HUES64 (cell line): ENCODE results near the gene LRRC34.
A peak's percentile ranks its signal among the peaks of the same experiment; 100 is the strongest.

Source experiments
- H3K27ac ChIP-seq: 2 replicates; pipeline ENCODE4 v1.7.0; 2013; ENCODE audit warnings: low read depth, low read length, inconsistent platforms
- H3K27me3 ChIP-seq: 2 replicates; pipeline ENCODE4 v1.6.1; 2013; ENCODE audit warnings: mild to moderate bottlenecking, low read length; ENCODE audit not compliant: insufficient read depth
- H3K36me3 ChIP-seq: 2 replicates; pipeline ENCODE4 v1.6.1; 2013; ENCODE audit warnings: mild to moderate bottlenecking, low read length; ENCODE audit not compliant: insufficient read depth
- H3K4me1 ChIP-seq: 2 replicates; pipeline ENCODE4 v1.6.1; 2013; ENCODE audit warnings: mild to moderate bottlenecking, low read length, moderate library complexity; ENCODE audit not compliant: insufficient read depth
- H3K4me3 ChIP-seq: 2 replicates; pipeline ENCODE4 v1.5.1; 2013; ENCODE audit warnings: mild to moderate bottlenecking, low read length, moderate library complexity
- H3K9ac ChIP-seq: 2 replicates; pipeline ENCODE4 v1.6.1; 2013; ENCODE audit warnings: mild to moderate bottlenecking, low read depth, low read length
- H3K9me3 ChIP-seq: 2 replicates; pipeline ENCODE4 v1.6.1; 2013; ENCODE audit warnings: low read depth, low read length; ENCODE audit not compliant: insufficient read depth
- WGBS: fragments of 150-250, 120-280 bp; methylation state at CpG from one replicate; pipeline ENCODE4 v1.1.7; 2013; ENCODE audit warnings: missing lambda C conversion rate; 5-methylcytosine and 5-hydroxymethylcytosine counted together

The LRRC34 gene

DNA sequence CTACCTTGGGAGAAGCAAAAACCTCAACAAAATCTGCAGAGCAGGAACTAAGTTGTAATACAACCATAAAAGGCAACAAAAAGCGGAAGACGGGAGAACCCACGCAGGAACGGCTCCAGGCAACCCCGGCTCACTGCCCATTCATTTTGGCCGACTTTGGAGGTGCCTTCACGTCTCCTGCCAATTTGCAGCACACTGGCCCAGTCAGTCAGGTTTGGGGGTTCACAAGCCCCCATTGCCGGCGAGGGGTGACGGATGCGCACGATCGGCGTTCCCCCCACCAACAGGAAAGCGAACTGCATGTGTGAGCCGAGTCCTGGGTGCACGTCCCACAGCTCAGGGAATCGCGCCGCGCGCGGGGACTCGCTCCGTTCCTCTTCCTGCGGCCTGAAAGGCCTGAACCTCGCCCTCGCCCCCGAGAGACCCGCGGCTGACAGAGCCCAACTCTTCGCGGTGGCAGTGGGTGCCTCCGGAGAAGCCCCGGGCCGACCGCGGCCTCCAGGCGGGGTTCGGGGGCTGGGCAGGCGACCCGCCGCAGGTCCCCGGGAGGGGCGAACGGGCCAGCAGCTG is 48.3 kb downstream of the LRRC34 start:
- Histone ChIP-seq H3K4me1 (no peaks in the 10 kb centered on the region), H3K9ac (peak overlapping the region; percentile 87), H3K27ac (peak overlapping the region; percentile 73), H3K9me3 (peaks cover 6% of the 10 kb centered on the region; the same call in 1 of the 2 replicates), H3K36me3 (no peaks in the 10 kb centered on the region), H3K4me3 (peak overlapping the region; percentile 78), H3K27me3 (no peaks in the 10 kb centered on the region)
- 53% methylated on average over 46 of the region's 46 CpGs for WGBS

- no peak overlapping the region for H3K9ac ChIP-seq
- no peak overlapping the region for H3K4me3 ChIP-seq
- no peak overlapping the region for H3K27ac ChIP-seq
- no peaks in the 10 kb centered on the region for H3K27me3 ChIP-seq
- WGBS, result 93% methylated on average over 4 of the region's 4 CpGs
- no peaks in the 10 kb centered on the region for H3K4me1 ChIP-seq
- peaks cover 6% of the 10 kb centered on the region; the same call in 1 of the 2 replicates for H3K9me3 ChIP-seq
- no peaks in the 10 kb centered on the region for H3K36me3 ChIP-seq
Observed at GRCh38 chr3:169760479-169760878, 52.2 kb downstream of the LRRC34 start.

DNA sequence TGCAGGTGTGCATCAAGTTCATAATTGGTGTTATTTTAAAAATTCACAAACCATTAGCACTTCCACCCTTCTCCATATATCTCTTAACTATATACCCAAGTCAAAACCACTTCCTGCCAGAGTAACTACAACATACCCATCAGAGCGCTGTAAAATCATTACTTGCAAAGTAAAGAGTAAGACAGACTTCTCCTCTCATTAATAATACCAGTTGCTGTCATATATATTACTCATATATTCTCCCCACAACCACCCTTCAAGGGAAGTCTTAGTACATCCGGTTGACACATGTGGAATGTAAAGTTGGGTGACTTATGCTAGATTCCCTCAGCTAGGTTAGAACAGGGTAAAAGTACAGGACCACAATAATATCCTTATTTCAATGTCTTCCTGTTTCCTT is 53.4 kb downstream of the LRRC34 start:
- H3K36me3 ChIP-seq, result no peaks in the 10 kb centered on the region
- no peaks in the 10 kb centered on the region for H3K27me3 ChIP-seq
- peaks cover 6% of the 10 kb centered on the region; the same call in 1 of the 2 replicates for H3K9me3 ChIP-seq
- no peak overlapping the region for H3K4me3 ChIP-seq
- H3K9ac ChIP-seq, result no peak overlapping the region
- no peaks in the 10 kb centered on the region for H3K4me1 ChIP-seq
- WGBS, result 97% methylated on average over 1 of the region's 2 CpGs
- no peak overlapping the region for H3K27ac ChIP-seq

DNA sequence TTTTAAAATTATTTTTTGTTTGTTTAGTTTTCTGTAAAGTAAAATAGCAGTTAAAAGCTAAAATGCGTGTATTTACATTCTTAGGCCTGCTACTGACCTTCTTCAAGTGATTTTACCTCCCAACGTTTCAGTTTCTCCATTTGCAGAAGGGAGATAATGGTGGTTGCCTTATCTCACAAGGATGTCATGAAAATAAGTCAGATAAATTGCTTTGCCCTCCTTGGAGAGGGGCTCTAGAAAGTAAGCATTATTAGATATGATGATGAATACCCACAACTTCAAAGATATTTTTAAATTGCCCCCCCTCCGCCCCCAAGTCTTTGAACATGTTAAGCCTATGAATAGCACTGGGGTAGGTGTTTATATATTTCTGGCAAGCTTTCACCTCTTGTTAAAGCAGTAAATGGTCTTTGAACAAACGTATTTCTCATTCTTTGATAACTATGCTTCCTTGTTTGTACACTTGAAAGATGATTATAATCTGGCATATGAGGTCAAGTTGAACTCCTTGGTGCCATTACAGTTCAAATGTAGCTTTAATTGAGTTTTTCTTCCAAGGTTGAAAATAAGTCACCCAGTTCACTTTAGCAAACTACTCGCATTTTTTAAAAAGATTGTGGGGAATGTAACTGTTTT is 54.2 kb downstream of the LRRC34 start:
- Histone ChIP-seq H3K27ac (no peak overlapping the region), H3K4me3 (no peak overlapping the region), H3K27me3 (no peaks in the 10 kb centered on the region), H3K4me1 (no peaks in the 10 kb centered on the region), H3K9me3 (peaks cover 4% of the 10 kb centered on the region; the same call in 1 of the 2 replicates), H3K36me3 (no peaks in the 10 kb centered on the region), H3K9ac (no peak overlapping the region)
- WGBS, result 89% methylated on average over 3 of the region's 5 CpGs

GRCh38 chr3:169755488-169755887 is 57.2 kb downstream of the LRRC34 start:
- Histone ChIP-seq H3K36me3 (no peaks in the 10 kb centered on the region), H3K27ac (no peak overlapping the region), H3K27me3 (no peaks in the 10 kb centered on the region), H3K9ac (no peak overlapping the region), H3K9me3 (no peaks in the 10 kb centered on the region), H3K4me3 (no peak overlapping the region), H3K4me1 (no peaks in the 10 kb centered on the region)
- WGBS, result 79% methylated on average over 1 of the region's 2 CpGs

- Histone ChIP-seq H3K4me1 (no peaks in the 10 kb centered on the region), H3K36me3 (no peaks in the 10 kb centered on the region), H3K4me3 (no peak overlapping the region), H3K9ac (no peak overlapping the region), H3K9me3 (no peaks in the 10 kb centered on the region), H3K27ac (no peak overlapping the region), H3K27me3 (no peaks in the 10 kb centered on the region)
- 91% methylated on average over 3 of the region's 3 CpGs for WGBS
Observed at GRCh38 chr3:169754711-169755110, 58.0 kb downstream of the LRRC34 start.

GRCh38 chr3:169751875-169752274 is 60.8 kb downstream of the LRRC34 start:
- WGBS, result 91% methylated on average over 2 of the region's 2 CpGs
- H3K36me3 ChIP-seq, result no peaks in the 10 kb centered on the region
- H3K4me3 ChIP-seq, result no peak overlapping the region
- H3K27me3 ChIP-seq, result no peaks in the 10 kb centered on the region
- no peak overlapping the region for H3K27ac ChIP-seq
- H3K4me1 ChIP-seq, result no peaks in the 10 kb centered on the region
- no peak overlapping the region for H3K9ac ChIP-seq
- no peaks in the 10 kb centered on the region for H3K9me3 ChIP-seq

- Histone ChIP-seq H3K4me1 (no peaks in the 10 kb centered on the region), H3K4me3 (no peak overlapping the region), H3K27me3 (no peaks in the 10 kb centered on the region), H3K9me3 (no peaks in the 10 kb centered on the region), H3K9ac (no peak overlapping the region), H3K27ac (no peak overlapping the region), H3K36me3 (no peaks in the 10 kb centered on the region)
- 84% methylated on average over 2 of the region's 2 CpGs for WGBS
Observed at GRCh38 chr3:169750665-169751064, 62.0 kb downstream of the LRRC34 start.

DNA sequence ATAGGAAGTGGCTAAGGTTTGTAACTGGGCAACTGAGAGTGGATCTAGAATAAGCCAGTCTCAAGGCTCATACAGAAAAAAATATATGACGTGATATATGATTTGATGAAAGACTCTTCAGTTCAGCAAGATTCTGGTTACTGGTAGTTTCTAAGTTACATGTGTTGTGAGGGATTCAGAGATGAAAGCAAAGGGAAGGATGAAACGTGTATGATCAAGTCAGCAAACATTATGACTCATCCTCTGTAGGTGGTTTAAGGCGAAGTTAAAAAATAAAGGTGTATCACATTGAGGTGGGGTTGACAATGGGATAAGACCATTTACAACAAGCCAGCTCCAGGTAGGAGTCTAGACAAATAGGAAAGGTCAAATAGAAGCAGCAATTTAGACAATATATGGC is 64.0 kb downstream of the LRRC34 start:
- no peaks in the 10 kb centered on the region for H3K9me3 ChIP-seq
- H3K9ac ChIP-seq, result no peak overlapping the region
- WGBS, result 92% methylated on average over 3 of the region's 3 CpGs
- H3K36me3 ChIP-seq, result no peaks in the 10 kb centered on the region
- H3K4me1 ChIP-seq, result peaks cover 9% of the 10 kb centered on the region
- H3K27me3 ChIP-seq, result no peaks in the 10 kb centered on the region
- no peak overlapping the region for H3K4me3 ChIP-seq
- H3K27ac ChIP-seq, result no peak overlapping the region

DNA sequence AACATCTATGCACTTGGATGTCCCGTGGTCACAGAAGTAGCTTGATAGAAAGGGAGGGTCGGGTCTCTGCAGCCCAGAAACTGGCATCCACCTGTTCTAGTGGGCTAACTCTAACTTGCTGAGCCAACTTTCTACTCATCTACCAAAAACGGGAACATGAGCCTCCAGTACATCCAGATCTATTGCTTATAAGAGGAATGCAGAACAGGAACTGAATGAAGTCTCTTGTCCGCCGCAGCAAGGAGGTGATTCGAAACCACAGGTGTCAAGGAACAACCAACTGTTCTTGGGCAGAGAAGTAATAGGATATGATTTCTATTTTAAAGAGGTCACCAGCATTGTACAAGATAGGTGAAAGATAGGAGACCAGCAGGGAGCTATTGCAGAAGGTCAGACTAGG is 65.8 kb downstream of the LRRC34 start:
- WGBS, result 72% methylated on average over 6 of the region's 6 CpGs
- H3K27ac ChIP-seq, result no peak overlapping the region
- no peak overlapping the region for H3K9ac ChIP-seq
- no peaks in the 10 kb centered on the region for H3K36me3 ChIP-seq
- peaks cover 13% of the 10 kb centered on the region for H3K4me1 ChIP-seq
- H3K27me3 ChIP-seq, result no peaks in the 10 kb centered on the region
- no peaks in the 10 kb centered on the region for H3K9me3 ChIP-seq
- H3K4me3 ChIP-seq, result no peak overlapping the region

DNA sequence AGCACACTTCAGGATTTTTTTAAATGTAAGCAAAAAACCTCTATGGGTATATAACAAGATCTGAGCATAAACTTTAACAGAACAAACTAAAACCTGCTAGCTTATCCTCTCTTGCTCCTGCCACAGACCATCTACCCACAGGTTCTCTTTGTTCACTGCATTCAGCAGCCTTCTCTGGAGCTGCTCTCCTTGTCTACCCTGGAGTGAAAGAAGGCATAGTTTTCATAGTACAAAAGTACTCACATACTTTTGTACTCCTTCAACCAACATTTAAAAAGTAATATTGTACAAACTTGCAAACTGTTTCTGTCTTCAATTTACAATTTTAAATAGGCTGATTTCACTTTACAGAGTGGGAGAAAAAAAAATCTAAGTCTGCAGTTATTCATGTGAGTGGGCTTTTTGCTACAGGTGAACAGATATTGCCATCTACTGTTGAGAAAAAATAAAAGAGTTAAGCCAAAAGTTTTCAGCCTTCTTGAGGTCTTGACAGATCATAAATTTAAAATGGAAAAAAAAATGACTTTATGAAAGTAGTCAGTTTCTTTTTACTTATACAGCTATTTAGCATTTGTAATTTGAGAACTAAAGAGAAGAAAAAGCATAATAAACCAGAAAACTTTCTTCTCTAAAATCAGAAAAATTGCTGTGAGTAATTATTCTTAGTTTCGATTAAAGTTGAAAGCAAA is 68.2 kb downstream of the LRRC34 start:
- WGBS, result no CpG with 5 or more reads among the region's 1 CpG
- Histone ChIP-seq H3K27ac (no peak overlapping the region), H3K9ac (no peak overlapping the region), H3K27me3 (no peaks in the 10 kb centered on the region), H3K4me1 (peaks cover 15% of the 10 kb centered on the region), H3K9me3 (no peaks in the 10 kb centered on the region), H3K4me3 (no peak overlapping the region), H3K36me3 (no peaks in the 10 kb centered on the region)
